ENCODE measurements around the gene ARL4C. TPM values are rescaled to one million over a fixed set of nuclear protein-coding genes. Genes with fewer than 3 reads are reported as not detected.

The ARL4C gene
- total RNA-seq, 1 donor from 2014 or later, result 127 TPM

DNA sequence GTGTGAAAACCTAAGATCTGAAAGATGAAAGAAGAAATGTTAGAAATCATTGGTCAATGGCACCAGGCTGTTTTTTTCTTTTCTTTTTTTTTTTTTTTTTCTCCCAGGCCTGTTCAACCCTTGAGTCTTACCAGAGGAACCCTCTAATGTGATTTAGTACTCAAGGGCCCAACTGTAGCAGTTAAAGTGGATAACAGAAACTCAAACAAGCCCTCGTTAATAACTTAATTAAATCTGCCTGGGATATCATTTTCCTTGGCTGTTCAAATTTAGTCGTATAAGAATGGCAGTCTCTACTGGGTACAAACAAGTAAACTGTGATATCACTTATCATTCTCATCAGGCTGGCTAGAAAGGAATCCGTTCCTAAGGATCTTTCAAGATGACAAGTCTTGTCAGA is 16.5 kb downstream of the ARL4C start:
- no peak overlapping the region for H3K4me3 Mint-ChIP-seq (ENCODE audit: unreplicated experiment)
- TF ChIP-seq, protein P1, sequence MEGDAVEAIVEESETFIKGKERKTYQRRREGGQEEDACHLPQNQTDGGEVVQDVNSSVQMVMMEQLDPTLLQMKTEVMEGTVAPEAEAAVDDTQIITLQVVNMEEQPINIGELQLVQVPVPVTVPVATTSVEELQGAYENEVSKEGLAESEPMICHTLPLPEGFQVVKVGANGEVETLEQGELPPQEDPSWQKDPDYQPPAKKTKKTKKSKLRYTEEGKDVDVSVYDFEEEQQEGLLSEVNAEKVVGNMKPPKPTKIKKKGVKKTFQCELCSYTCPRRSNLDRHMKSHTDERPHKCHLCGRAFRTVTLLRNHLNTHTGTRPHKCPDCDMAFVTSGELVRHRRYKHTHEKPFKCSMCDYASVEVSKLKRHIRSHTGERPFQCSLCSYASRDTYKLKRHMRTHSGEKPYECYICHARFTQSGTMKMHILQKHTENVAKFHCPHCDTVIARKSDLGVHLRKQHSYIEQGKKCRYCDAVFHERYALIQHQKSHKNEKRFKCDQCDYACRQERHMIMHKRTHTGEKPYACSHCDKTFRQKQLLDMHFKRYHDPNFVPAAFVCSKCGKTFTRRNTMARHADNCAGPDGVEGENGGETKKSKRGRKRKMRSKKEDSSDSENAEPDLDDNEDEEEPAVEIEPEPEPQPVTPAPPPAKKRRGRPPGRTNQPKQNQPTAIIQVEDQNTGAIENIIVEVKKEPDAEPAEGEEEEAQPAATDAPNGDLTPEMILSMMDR (IDR thresholded peaks at IDR 0.05), result no peak
- H3K4me1 Mint-ChIP-seq (ENCODE audit: low read depth), result peaks cover 2% of the 10 kb centered on the region
- no peaks in the 10 kb centered on the region for H3K36me3 Mint-ChIP-seq (ENCODE audit: low read depth)
- H3K27me3 Mint-ChIP-seq (ENCODE audit: low read depth), result no peaks in the 10 kb centered on the region
- H3K27ac Mint-ChIP-seq (ENCODE audit: unreplicated experiment), result no peak overlapping the region
- peaks cover 10% of the 10 kb centered on the region for H3K9me3 Mint-ChIP-seq (ENCODE audit: low read depth)
- no peak for DNase-seq (ENCODE audit: low spot score)

DNA sequence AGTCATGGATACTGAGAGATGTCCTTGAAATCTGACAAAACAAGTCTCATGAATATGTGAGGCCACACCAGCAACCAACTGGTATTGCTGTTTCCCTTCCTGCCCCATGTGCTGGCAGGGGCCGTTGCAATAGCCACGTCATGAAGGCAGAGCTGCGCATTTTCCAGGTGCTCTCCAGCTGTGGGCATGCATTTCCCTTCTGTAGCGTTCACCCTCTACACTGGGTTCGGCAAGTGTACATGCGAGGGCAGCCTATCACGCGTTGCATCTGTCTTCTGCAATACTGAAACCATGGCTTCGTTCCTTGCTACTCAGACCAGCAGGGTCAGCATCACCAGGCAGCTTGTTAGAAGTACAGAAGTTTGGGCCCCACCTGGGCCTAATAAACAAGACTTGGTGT is 17.4 kb downstream of the ARL4C start:
- no peak for DNase-seq (ENCODE audit: low spot score)
- Mint-ChIP-seq H3K9me3 (ENCODE audit: low read depth) (peaks cover 10% of the 10 kb centered on the region), H3K27me3 (ENCODE audit: low read depth) (no peaks in the 10 kb centered on the region), H3K36me3 (ENCODE audit: low read depth) (no peaks in the 10 kb centered on the region), H3K4me1 (ENCODE audit: low read depth) (peaks cover 2% of the 10 kb centered on the region), H3K4me3 (ENCODE audit: unreplicated experiment) (no peak overlapping the region), H3K27ac (ENCODE audit: unreplicated experiment) (no peak overlapping the region)
- TF ChIP-seq, protein P1 (IDR thresholded peaks at IDR 0.05), result no peak

DNA sequence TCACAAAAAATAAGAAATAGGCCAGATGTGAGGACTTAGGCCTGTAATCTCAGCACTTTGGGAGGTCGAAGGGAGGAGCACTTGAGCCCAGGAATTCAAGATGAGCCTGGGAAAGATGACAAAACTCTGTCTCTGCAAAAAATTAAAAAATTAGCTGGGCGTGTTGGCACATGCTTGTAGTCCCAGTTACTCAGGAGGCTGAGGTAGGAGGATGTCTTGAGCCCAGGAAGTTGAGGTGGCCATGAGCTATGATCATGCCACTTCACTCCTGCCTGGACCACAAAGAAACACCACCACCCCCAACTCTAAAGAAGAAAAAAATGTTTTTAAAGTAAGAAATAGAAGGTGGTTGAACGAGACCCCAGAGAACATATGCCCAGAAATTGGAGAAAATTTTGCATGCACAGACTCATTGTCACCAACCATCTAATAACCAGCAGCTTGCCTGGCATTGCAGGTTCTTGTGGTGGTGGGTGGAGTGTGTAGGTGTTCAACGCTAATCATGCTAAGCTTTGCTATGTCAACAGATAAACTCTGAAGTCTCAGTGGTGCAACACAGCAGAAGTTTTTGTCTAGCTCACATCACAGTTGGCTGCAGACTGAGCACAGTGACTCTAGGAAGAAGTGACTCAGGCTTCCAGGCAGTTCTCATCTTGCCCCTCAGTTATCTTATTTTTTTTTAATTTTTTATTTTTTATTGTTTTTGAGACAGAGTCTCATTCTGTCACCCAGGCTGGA is 18.6 kb downstream of the ARL4C start:
- no peaks in the 10 kb centered on the region for H3K27me3 Mint-ChIP-seq (ENCODE audit: low read depth)
- no peaks in the 10 kb centered on the region for H3K36me3 Mint-ChIP-seq (ENCODE audit: low read depth)
- no peak for DNase-seq (ENCODE audit: low spot score)
- TF ChIP-seq, protein P1 (IDR thresholded peaks at IDR 0.05), result no peak
- peaks cover 15% of the 10 kb centered on the region for H3K9me3 Mint-ChIP-seq (ENCODE audit: low read depth)
- no peak overlapping the region for H3K27ac Mint-ChIP-seq (ENCODE audit: unreplicated experiment)
- H3K4me3 Mint-ChIP-seq (ENCODE audit: unreplicated experiment), result no peak overlapping the region
- H3K4me1 Mint-ChIP-seq (ENCODE audit: low read depth), result no peaks in the 10 kb centered on the region

- DNase-seq (ENCODE audit: low spot score), result no peak
- Mint-ChIP-seq H3K27ac (ENCODE audit: unreplicated experiment) (no peak overlapping the region), H3K27me3 (ENCODE audit: low read depth) (no peaks in the 10 kb centered on the region), H3K4me3 (ENCODE audit: unreplicated experiment) (no peak overlapping the region), H3K36me3 (ENCODE audit: low read depth) (no peaks in the 10 kb centered on the region), H3K4me1 (ENCODE audit: low read depth) (no peaks in the 10 kb centered on the region), H3K9me3 (ENCODE audit: low read depth) (peaks cover 13% of the 10 kb centered on the region)
- TF ChIP-seq, protein P1 (IDR thresholded peaks at IDR 0.05), result no peak
Measured at GRCh38 chr2:234476766-234477165, 20.1 kb downstream of the ARL4C start.

DNA sequence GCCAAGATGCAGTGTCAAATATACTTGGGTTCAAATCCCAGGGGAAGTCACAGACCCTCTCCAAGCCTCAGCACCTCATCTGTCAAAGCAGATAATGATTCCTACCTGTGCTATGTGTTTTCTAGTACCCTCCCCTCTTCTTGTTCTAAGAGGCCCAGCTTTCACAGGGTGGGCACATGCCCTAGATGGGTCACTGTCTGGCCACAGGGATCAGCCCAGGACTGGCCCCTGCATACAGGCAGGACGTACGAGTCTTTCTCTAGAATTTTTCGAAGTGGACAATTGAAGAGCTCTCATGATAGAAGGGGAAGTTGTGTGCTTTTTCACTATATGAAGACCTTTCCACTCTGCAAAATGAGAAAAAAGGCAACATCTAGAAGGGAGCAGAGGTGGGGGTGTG is 22.2 kb downstream of the ARL4C start:
- no peak overlapping the region for H3K4me3 Mint-ChIP-seq (ENCODE audit: unreplicated experiment)
- H3K4me1 Mint-ChIP-seq (ENCODE audit: low read depth), result peaks cover 1% of the 10 kb centered on the region
- peaks cover 5% of the 10 kb centered on the region for H3K9me3 Mint-ChIP-seq (ENCODE audit: low read depth)
- no peak overlapping the region for H3K27ac Mint-ChIP-seq (ENCODE audit: unreplicated experiment)
- TF ChIP-seq, protein P1 (IDR thresholded peaks at IDR 0.05), result no peak
- no peak for DNase-seq (ENCODE audit: low spot score)
- H3K27me3 Mint-ChIP-seq (ENCODE audit: low read depth), result no peaks in the 10 kb centered on the region
- H3K36me3 Mint-ChIP-seq (ENCODE audit: low read depth), result no peaks in the 10 kb centered on the region
